ENCODE results near the gene MIB2. TPM values are rescaled to one million over a fixed set of nuclear protein-coding genes. Genes with fewer than 3 reads are reported as not detected.

Gene MIB2
- total RNA-seq, 4 donors from 2014 or later = 94.2 to 346 (median 224) TPM

- intact Hi-C loops (cut with DNase I; ENCODE audit: low total_unique reads) = no loop called here
- peak overlapping the region; percentile 81 to 96 (median 88) for H3K4me3 ChIP-seq
- no peaks in the 10 kb centered on the region for H3K36me3 ChIP-seq
These were observed 41.2 kb upstream of the MIB2 start for GRCh38 chr1:1573843-1574720.

GRCh38 chr1:1574721-1575537 lies 40.4 kb upstream of the MIB2 start, which contains the start of gene SSU72:
Gene SSU72, minus strand, starts transcription at chr1:1574863. Its CDS starts 306 bp downstream, at chr1:1574557.
- peaks cover 13 to 33% (median 29%) of the 10 kb centered on the region in 4 donors for H3K4me1 ChIP-seq
- DNase-seq = peak; percentile 94
- H3K36me3 ChIP-seq = no peaks in the 10 kb centered on the region
- peak within 1 kb of the TSS; percentile 96 to 99 (median 96) for H3K27ac ChIP-seq
- TF ChIP-seq EP300 (IDR thresholded peaks at IDR 0.05; ENCODE audit: low read depth) = peak; percentile 10
- peak; percentile 97 for TF ChIP-seq POLR2A (IDR thresholded peaks at IDR 0.05)
- peak; percentile 95 to 99 (median 98) for TF ChIP-seq POLR2AphosphoS5 (IDR thresholded peaks at IDR 0.05)
- no peak for TF ChIP-seq CTCF (IDR thresholded peaks at IDR 0.05)
- H3K9me3 ChIP-seq = no peaks in the 10 kb centered on the region
- H3K4me3 ChIP-seq = peak within 1 kb of the TSS; percentile 81 to 96 (median 88)
- peaks cover 6% of the 10 kb centered on the region for H3K27me3 ChIP-seq
- in situ Hi-C loops (cut with MboI; ENCODE audit: low pct_ligation_motif_present in 1 of 4, low pct_unique_long_range_greater_than_20kb in 1 of 4, low sequenced_read_pairs in 3 of 4) = no loop called here
- intact Hi-C loops (cut with DNase I; ENCODE audit: low total_unique reads) = loop anchor here (5.0 kb wide), 1 partner anchor 242 kb away; no protein-coding TSS in a partner anchor
- WGBS, 2 donors (ENCODE audit: low coverage in 1 of 2) = 0 to 1% methylated on average over 8 to 82 of the region's 87 CpGs

More at GRCh38 chr1:1573843-1574720, 41.2 kb upstream of the MIB2 start:
- Histone ChIP-seq H3K4me1 (peaks cover 17 to 36% (median 31%) of the 10 kb centered on the region in 4 donors), H3K27ac (peak overlapping the region; percentile 96 to 99 (median 96)), H3K27me3 (no peaks in the 10 kb centered on the region), H3K9me3 (no peaks in the 10 kb centered on the region)
- TF ChIP-seq POLR2AphosphoS5 (IDR thresholded peaks at IDR 0.05) (peak in 1 of 3 donors; percentile 26), EP300 (IDR thresholded peaks at IDR 0.05; ENCODE audit: low read depth) (no peak), CTCF (IDR thresholded peaks at IDR 0.05) (peak in 3 of 5 experiments; percentile 16 to 37 (median 32))
- in situ Hi-C loops (cut with MboI; ENCODE audit: low pct_ligation_motif_present in 1 of 4, low pct_unique_long_range_greater_than_20kb in 1 of 4, low sequenced_read_pairs in 3 of 4) = no loop called here
- 0% methylated on average over 47 of the region's 96 CpGs; no CpG with 5 or more reads in 1 of the 2 donors for WGBS, 2 donors (ENCODE audit: low coverage in 1 of 2)
- DNase-seq = peak; percentile 65

GRCh38 chr1:1577367-1578011 lies 37.8 kb upstream of the MIB2 start:
- peak; percentile 25 for DNase-seq
- WGBS, 2 donors (ENCODE audit: low coverage in 1 of 2) = 42% methylated on average over 5 of the region's 10 CpGs; no CpG with 5 or more reads in 1 of the 2 donors

More at GRCh38 chr1:1577367-1578011, 37.8 kb upstream of the MIB2 start:
- intact Hi-C loops (cut with DNase I; ENCODE audit: low total_unique reads) = loop anchor here (5.0 kb wide), 1 partner anchor 240 kb away; no protein-coding TSS in a partner anchor
- no peak overlapping the region for H3K4me3 ChIP-seq
- no peaks in the 10 kb centered on the region for H3K9me3 ChIP-seq
- no peaks in the 10 kb centered on the region for H3K36me3 ChIP-seq
- in situ Hi-C loops (cut with MboI; ENCODE audit: low pct_ligation_motif_present in 1 of 4, low pct_unique_long_range_greater_than_20kb in 1 of 4, low sequenced_read_pairs in 3 of 4) = no loop called here
- peaks cover 29% of the 10 kb centered on the region for H3K27me3 ChIP-seq
- H3K4me1 ChIP-seq = peaks cover 10 to 28% (median 21%) of the 10 kb centered on the region in 4 donors
- TF ChIP-seq CTCF (IDR thresholded peaks at IDR 0.05) (no peak), POLR2A (IDR thresholded peaks at IDR 0.05) (no peak), EP300 (IDR thresholded peaks at IDR 0.05; ENCODE audit: low read depth) (no peak), POLR2AphosphoS5 (IDR thresholded peaks at IDR 0.05) (no peak)
- H3K27ac ChIP-seq = peak overlapping the region in 1 of 4 donors; percentile 18

Measured in transverse colon (tissue), 4 donors.